Measurements from ENCODE around the gene CHD6.

Gene CHD6

GRCh38 chr20:41444821-41445220 is 173.4 kb downstream of the CHD6 start:
- no peaks in the 10 kb centered on the region for H3K4me1 ChIP-seq (ENCODE audit: control insufficient read depth in 1 of 2, insufficient read depth in 1 of 2, low read depth in 1 of 2, low read length in 1 of 2)
- H3K27me3 ChIP-seq = no peaks in the 10 kb centered on the region
- H3K27ac ChIP-seq = no peak overlapping the region
- H3K36me3 ChIP-seq = peaks cover 70% of the 10 kb centered on the region
- H3K9me3 ChIP-seq = no peaks in the 10 kb centered on the region
- no peak for TF ChIP-seq CTCF (IDR thresholded peaks at IDR 0.05)
- no peak overlapping the region for H3K4me3 ChIP-seq (ENCODE audit: low read depth in 1 of 2, low read length in 1 of 2)

GRCh38 chr20:41443691-41444090 is 174.5 kb downstream of the CHD6 start:
- Histone ChIP-seq H3K36me3 (peaks cover 79% of the 10 kb centered on the region), H3K4me1 (ENCODE audit: control insufficient read depth in 1 of 2, insufficient read depth in 1 of 2, low read depth in 1 of 2, low read length in 1 of 2) (no peaks in the 10 kb centered on the region), H3K27me3 (no peaks in the 10 kb centered on the region), H3K9me3 (no peaks in the 10 kb centered on the region), H3K4me3 (ENCODE audit: low read depth in 1 of 2, low read length in 1 of 2) (no peak overlapping the region), H3K27ac (no peak overlapping the region)
- TF ChIP-seq CTCF (IDR thresholded peaks at IDR 0.05) = no peak

DNA sequence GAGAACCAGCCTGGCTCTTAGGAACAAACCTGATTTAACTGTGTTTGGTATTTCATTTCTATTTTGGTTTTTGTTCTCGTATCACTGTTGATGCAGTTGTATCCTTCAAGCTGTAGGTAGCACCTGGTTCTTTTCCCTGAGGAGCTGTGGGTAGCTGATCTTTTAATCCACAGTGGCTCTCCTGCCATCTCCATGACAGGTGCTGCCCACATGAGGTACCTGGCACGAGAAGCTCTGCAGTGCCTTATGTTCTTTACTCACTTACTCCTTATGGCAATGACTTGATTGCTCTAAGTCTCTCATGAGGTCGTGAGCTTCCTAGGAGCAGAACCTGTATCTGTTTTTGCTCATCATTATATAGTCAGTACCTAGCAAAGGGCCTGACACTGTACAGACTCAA is 177.3 kb downstream of the CHD6 start:
- no peak overlapping the region for H3K4me3 ChIP-seq (ENCODE audit: low read depth in 1 of 2, low read length in 1 of 2)
- peaks cover 0 to 13% of the 10 kb centered on the region in 2 experiments for H3K4me1 ChIP-seq (ENCODE audit: control insufficient read depth in 1 of 2, insufficient read depth in 1 of 2, low read depth in 1 of 2, low read length in 1 of 2)
- no peak overlapping the region for H3K27ac ChIP-seq
- H3K27me3 ChIP-seq = no peaks in the 10 kb centered on the region
- no peaks in the 10 kb centered on the region for H3K9me3 ChIP-seq
- TF ChIP-seq CTCF (IDR thresholded peaks at IDR 0.05) = no peak
- H3K36me3 ChIP-seq = peaks cover 53% of the 10 kb centered on the region

GRCh38 chr20:41437836-41438235 is 180.3 kb downstream of the CHD6 start:
- peaks cover 0 to 13% of the 10 kb centered on the region in 2 experiments for H3K4me1 ChIP-seq (ENCODE audit: control insufficient read depth in 1 of 2, insufficient read depth in 1 of 2, low read depth in 1 of 2, low read length in 1 of 2)
- H3K9me3 ChIP-seq = no peaks in the 10 kb centered on the region
- no peaks in the 10 kb centered on the region for H3K27me3 ChIP-seq
- no peak for TF ChIP-seq CTCF (IDR thresholded peaks at IDR 0.05)
- no peak overlapping the region for H3K4me3 ChIP-seq (ENCODE audit: low read depth in 1 of 2, low read length in 1 of 2)
- H3K27ac ChIP-seq = no peak overlapping the region
- peaks cover 37% of the 10 kb centered on the region for H3K36me3 ChIP-seq

DNA sequence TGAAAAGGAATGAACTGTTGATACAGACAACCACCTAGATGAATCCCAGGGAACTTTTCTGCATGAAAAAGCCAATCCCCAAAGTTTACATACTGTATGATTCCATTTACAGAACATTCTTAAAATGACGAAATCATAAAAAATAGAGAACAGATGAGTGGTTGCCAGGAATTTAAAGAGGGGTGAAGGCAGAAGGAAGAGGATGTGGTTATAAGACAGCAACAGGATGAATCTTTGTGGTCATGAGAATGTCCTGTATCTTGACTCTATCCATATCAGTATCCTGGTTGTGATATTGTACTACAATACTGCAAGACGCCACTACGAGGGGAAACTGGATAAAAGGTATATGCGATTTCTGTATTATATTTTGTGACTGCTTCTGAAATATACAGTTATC is 181.5 kb downstream of the CHD6 start:
- TF ChIP-seq CTCF (IDR thresholded peaks at IDR 0.05) = no peak
- peaks cover 29% of the 10 kb centered on the region for H3K36me3 ChIP-seq
- no peak overlapping the region for H3K4me3 ChIP-seq (ENCODE audit: low read depth in 1 of 2, low read length in 1 of 2)
- no peaks in the 10 kb centered on the region for H3K27me3 ChIP-seq
- H3K4me1 ChIP-seq (ENCODE audit: control insufficient read depth in 1 of 2, insufficient read depth in 1 of 2, low read depth in 1 of 2, low read length in 1 of 2) = peaks cover 0 to 13% of the 10 kb centered on the region in 2 experiments
- H3K9me3 ChIP-seq = no peaks in the 10 kb centered on the region
- no peak overlapping the region for H3K27ac ChIP-seq

DNA sequence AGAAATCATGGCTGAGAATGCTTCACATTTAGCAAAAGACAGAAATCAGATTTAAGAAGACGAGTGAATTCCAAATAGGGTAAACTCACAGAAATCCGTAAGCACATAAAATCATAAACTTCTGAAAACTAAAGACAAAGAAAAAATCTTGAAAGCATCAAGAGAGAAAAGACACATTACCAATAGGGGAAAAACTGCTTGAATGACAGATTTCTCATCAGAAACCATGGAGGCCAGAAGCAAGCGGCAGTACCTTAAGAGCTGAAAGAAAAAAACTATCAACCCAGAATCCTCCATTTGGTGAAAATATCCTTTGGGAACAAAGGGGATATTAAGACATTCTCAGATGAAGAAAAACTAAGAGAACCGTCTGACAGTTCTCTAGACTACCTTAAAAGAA is 185.0 kb downstream of the CHD6 start:
- peaks cover 0 to 13% of the 10 kb centered on the region in 2 experiments for H3K4me1 ChIP-seq (ENCODE audit: control insufficient read depth in 1 of 2, insufficient read depth in 1 of 2, low read depth in 1 of 2, low read length in 1 of 2)
- no peaks in the 10 kb centered on the region for H3K27me3 ChIP-seq
- peaks cover 14% of the 10 kb centered on the region for H3K36me3 ChIP-seq
- no peak overlapping the region for H3K4me3 ChIP-seq (ENCODE audit: low read depth in 1 of 2, low read length in 1 of 2)
- H3K27ac ChIP-seq = no peak overlapping the region
- no peaks in the 10 kb centered on the region for H3K9me3 ChIP-seq
- no peak for TF ChIP-seq CTCF (IDR thresholded peaks at IDR 0.05)

Data from neutrophil (primary cell).